HG03196 (cell line): Measurements from ENCODE around the gene PPP1R2C.

Experiments used
- ATAC-seq: cut with Tn5 transposase; IDR thresholded peaks from one replicate; pipeline ENCODE4 v1.9.1; 2021; ENCODE audit not compliant: unreplicated experiment

The PPP1R2C gene

GRCh38 chrX:42751573-42751972, 26.4 kb downstream of the PPP1R2C start:
- ATAC-seq, result no peak

- no peak for ATAC-seq
Observed at GRCh38 chrX:42748067-42748850, 29.7 kb downstream of the PPP1R2C start.

- no peak for ATAC-seq
Observed at GRCh38 chrX:42746606-42747005, 31.4 kb downstream of the PPP1R2C start.

GRCh38 chrX:42740456-42740855, 37.5 kb downstream of the PPP1R2C start:
- ATAC-seq, result no peak

- ATAC-seq, result no peak
Observed at GRCh38 chrX:42739741-42740140, 38.2 kb downstream of the PPP1R2C start.

- no peak for ATAC-seq
Observed at GRCh38 chrX:42739258-42739657, 38.7 kb downstream of the PPP1R2C start.

- no peak for ATAC-seq
Observed at GRCh38 chrX:42738552-42738951, 39.4 kb downstream of the PPP1R2C start.

- no peak for ATAC-seq
Observed at GRCh38 chrX:42735250-42735649, 42.7 kb downstream of the PPP1R2C start.

- ATAC-seq, result no peak
Observed at GRCh38 chrX:42732506-42732905, 45.5 kb downstream of the PPP1R2C start.
